ENCODE data around the gene TCF20.

TCF20 gene

GRCh38 chr22:42256930-42257329 lies 13.5 kb downstream of the TCF20 start:
- DNase-seq: no peak

- DNase-seq: no peak
Observed at GRCh38 chr22:42256220-42256619, 14.2 kb downstream of the TCF20 start.

DNA sequence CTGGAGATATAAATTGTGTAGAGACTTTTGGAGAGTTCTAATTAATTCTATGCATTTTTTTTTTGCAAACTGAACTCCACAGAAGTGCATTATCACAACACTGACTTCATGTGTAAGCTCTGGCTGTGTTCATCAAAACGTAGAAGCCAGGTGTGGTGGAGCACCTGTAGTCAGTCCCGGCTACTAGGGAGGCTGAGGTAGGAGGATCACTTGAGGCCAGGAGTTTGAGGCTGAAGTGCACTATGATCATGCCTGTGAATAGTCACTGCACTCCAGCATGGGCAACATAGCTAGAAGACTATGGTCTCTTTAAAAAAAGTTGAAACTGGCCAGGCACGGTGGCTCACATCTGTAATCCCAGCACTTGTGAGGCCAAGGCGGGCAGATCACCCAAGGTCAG lies 20.6 kb downstream of the TCF20 start:
- DNase-seq: no peak

GRCh38 chr22:42248995-42249394 lies 21.5 kb downstream of the TCF20 start:
- no peak for DNase-seq

DNA sequence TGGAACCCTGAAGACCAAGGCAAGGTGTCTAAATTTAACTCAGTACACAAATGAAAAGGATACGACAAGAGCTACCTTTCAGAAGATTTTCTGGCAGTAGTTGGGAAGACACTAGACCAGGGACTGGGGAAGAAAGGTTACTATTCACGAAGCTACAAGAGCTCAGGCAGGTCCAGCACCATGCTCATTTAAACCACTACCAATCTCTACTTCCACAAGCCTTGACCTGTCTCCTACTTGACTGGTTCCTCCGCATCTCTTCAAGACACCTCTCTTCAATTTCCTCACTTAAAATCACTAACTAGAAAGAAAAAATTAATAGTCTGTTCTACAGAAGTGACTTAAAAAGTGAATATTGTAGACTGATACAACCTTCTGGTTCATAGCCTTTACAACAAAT lies 22.9 kb downstream of the TCF20 start:
- DNase-seq: no peak

GRCh38 chr22:42243802-42244060 lies 26.7 kb downstream of the TCF20 start:
- DNase-seq: no peak

GRCh38 chr22:42236848-42237247 lies 33.6 kb downstream of the TCF20 start:
- DNase-seq: no peak

GRCh38 chr22:42236268-42236667 lies 34.2 kb downstream of the TCF20 start:
- DNase-seq: no peak

- DNase-seq: no peak
Observed at GRCh38 chr22:42233879-42234278, 36.6 kb downstream of the TCF20 start.

DNA sequence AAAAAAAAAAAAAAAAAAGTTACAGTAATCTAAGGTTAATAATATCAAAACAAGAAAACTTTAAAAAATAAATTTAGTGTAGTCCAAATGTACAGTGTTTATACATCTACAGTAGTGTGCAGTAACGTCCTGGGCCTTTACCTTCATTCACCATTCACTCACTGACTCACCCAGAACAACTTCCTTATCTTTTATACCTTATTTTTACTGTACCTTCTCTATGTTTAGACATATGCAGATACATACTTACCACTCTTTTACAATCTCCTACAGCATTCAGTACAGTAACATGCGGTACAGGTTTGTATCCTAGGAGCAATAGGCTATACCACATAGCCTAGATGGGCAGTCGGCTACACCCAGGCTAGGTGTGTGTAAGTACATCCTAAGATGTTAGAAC lies 38.5 kb downstream of the TCF20 start:
- no peak for DNase-seq

GRCh38 chr22:42229455-42230149 lies 40.9 kb downstream of the TCF20 start:
- no peak for DNase-seq

- DNase-seq: no peak
Observed at GRCh38 chr22:42228483-42228882, 42.0 kb downstream of the TCF20 start.

- DNase-seq: no peak
Observed at GRCh38 chr22:42227435-42227834, 43.0 kb downstream of the TCF20 start.

DNA sequence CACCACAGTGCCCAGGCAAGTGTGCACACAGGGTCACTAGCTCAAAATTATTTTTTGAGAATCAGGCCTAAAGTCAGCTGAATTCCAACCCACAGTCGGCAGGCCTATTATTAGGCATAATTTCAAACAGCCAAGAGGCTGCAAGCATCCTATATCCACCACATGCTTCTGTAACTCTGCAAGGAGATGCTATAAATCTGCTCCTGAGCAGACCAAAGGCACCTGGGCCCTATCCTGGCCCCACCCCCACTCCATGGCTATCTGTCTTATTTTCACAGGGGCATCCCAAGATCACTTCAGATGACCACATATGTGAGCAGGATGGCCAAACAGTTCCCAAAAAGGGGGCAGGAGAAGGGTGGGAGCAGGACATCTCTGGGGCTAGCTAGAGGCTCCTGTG lies 44.6 kb downstream of the TCF20 start:
- DNase-seq: no peak

DNA sequence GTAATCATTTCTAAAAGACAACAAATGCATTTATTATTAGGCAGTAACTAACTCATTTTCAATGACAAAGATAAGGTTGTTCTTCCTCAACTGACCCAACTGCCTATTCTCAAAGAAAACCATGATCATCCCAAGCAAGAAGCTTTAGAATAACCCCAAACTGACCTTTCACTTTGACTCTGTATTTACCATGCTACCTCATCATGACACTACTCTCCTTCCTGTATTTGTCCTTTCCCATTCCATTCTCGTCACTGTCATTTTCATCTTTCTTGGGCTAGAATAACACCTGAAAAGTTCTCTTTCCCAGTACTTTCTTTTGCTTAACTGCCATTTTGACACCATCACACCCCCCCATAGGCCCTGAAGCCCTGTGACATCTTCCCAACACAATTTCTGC lies 48.3 kb downstream of the TCF20 start:
- DNase-seq: no peak

Data from activated CD4-positive, alpha-beta T cell treated with anti-CD3 and anti-CD28 coated beads for 1 hour (primary cell).